Stomach (tissue), 4 donors: ENCODE data around the gene ACTN3.

Experiments used
- EP300 ChIP-seq: sonication (generic); formaldehyde crosslinking; IDR thresholded peaks from one replicate; pipeline ENCODE4 v1.6.1; 2017; ENCODE audit warnings: antibody characterized with exemption
- POLR2AphosphoS5 ChIP-seq, 3 donors: sonication (generic); formaldehyde crosslinking; IDR thresholded peaks; one replicate each; pipeline ENCODE4 v1.6.1; 2016; ENCODE audit warnings: antibody characterized with exemption in 3 of 3
- TF ChIP-seq, protein P1 (sequence below), 7 experiments: fragments of 450-650 bp in 4 of 7; fragments of 200-600 bp in 3 of 7; sonication (generic) in 3 of 7; IDR thresholded peaks; one replicate each; pipeline ENCODE4 v1.5.1; 2016 to 2019; ENCODE audit warnings: antibody characterized with exemption in 7 of 7, control low read depth in 2 of 7, mild to moderate bottlenecking in 1 of 7

DNA sequence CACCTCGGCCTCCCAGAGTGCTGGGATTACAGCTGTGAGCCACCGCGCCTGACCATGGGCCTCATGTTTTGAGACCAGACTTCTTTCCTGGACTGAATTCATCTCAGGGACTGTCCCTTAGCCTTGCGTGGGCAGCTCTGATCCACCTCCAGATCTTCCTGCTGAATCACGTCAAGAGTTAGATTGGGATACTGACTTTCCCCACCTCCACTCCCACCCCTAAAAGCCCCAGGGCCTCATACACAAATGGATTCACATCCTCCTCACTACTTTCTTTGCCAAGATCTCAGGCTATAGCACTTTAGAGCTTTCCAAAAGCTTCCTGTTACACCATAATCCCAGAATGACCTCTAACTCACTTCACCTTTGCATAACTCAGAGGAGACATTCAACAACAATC lies 34.1 kb downstream of the ACTN3 start:
- no peak for TF ChIP-seq EP300
- TF ChIP-seq, protein P1, sequence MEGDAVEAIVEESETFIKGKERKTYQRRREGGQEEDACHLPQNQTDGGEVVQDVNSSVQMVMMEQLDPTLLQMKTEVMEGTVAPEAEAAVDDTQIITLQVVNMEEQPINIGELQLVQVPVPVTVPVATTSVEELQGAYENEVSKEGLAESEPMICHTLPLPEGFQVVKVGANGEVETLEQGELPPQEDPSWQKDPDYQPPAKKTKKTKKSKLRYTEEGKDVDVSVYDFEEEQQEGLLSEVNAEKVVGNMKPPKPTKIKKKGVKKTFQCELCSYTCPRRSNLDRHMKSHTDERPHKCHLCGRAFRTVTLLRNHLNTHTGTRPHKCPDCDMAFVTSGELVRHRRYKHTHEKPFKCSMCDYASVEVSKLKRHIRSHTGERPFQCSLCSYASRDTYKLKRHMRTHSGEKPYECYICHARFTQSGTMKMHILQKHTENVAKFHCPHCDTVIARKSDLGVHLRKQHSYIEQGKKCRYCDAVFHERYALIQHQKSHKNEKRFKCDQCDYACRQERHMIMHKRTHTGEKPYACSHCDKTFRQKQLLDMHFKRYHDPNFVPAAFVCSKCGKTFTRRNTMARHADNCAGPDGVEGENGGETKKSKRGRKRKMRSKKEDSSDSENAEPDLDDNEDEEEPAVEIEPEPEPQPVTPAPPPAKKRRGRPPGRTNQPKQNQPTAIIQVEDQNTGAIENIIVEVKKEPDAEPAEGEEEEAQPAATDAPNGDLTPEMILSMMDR (IDR thresholded peaks at IDR 0.05) = no peak
- TF ChIP-seq POLR2AphosphoS5 (IDR thresholded peaks at IDR 0.05) = no peak
